Loucy (cell line): ENCODE measurements around the gene AP5B1.

Source experiments
- H2AFZ ChIP-seq: fragments of 200-600 bp; sonication (generic); 2 replicates; pipeline ENCODE4 v1.6.0; 2016; ENCODE audit warnings: antibody characterized with exemption, mild to moderate bottlenecking, low read length, moderate library complexity
- H3F3A ChIP-seq: fragments of 200-600 bp; 2 replicates; pipeline ENCODE4 v1.6.0; 2016; ENCODE audit warnings: antibody characterized with exemption, low read depth, mild to moderate bottlenecking
- H3K27me3 ChIP-seq: fragments of 200-600 bp; sonication (generic); 2 replicates; pipeline ENCODE4 v1.6.1; 2014; ENCODE audit warnings: low read length, mild to moderate bottlenecking; ENCODE audit not compliant: insufficient read depth, poor library complexity, severe bottlenecking
- H3K36me3 ChIP-seq: fragments of 200-600 bp; sonication (generic); 2 replicates; pipeline ENCODE4 v1.6.1; 2016; ENCODE audit warnings: low read length; ENCODE audit not compliant: insufficient read depth
- H3K4me1 ChIP-seq: fragments of 200-600 bp; sonication (generic); 2 replicates; pipeline ENCODE4 v1.5.1; 2014; ENCODE audit warnings: low read length, mild to moderate bottlenecking; ENCODE audit not compliant: insufficient read depth, poor library complexity, severe bottlenecking
- H3K4me2 ChIP-seq: fragments of 200-600 bp; sonication (generic); 2 replicates; pipeline ENCODE4 v1.6.0; 2014; ENCODE audit warnings: antibody characterized with exemption, low read length, low read depth, mild to moderate bottlenecking; ENCODE audit not compliant: poor library complexity, severe bottlenecking
- H3K4me3 ChIP-seq: fragments of 200-600 bp; sonication (generic); 2 replicates; pipeline ENCODE4 v1.5.1; 2014; ENCODE audit warnings: low read length, mild to moderate bottlenecking, mixed read lengths; ENCODE audit not compliant: poor library complexity, severe bottlenecking
- H3K79me2 ChIP-seq: fragments of 200-600 bp; sonication (generic); 2 replicates; pipeline ENCODE4 v1.6.1; 2014; ENCODE audit warnings: low read length; ENCODE audit not compliant: insufficient read depth
- H3K9ac ChIP-seq: fragments of 200-600 bp; sonication (generic); 2 replicates; pipeline ENCODE4 v1.6.0; 2014; ENCODE audit warnings: mild to moderate bottlenecking, low read depth, low read length, moderate library complexity; ENCODE audit not compliant: poor library complexity, severe bottlenecking
- H3K9me2 ChIP-seq: fragments of 200-600 bp; sonication (generic); replicated peaks from 2 replicates; pipeline ENCODE4 v1.6.1; 2016; ENCODE audit warnings: low read depth, low read length, mixed read lengths
- H3K9me3 ChIP-seq: fragments of 200-600 bp; sonication (generic); 2 replicates; pipeline ENCODE4 v1.6.1; 2014; ENCODE audit warnings: mild to moderate bottlenecking, antibody characterized with exemption, low read length, low read depth; ENCODE audit not compliant: insufficient read depth
- H4K20me1 ChIP-seq: fragments of 200-600 bp; sonication (generic); 2 replicates; pipeline ENCODE4 v1.6.0; 2014; ENCODE audit warnings: antibody characterized with exemption, low read length, mild to moderate bottlenecking; ENCODE audit not compliant: insufficient read depth, poor library complexity, severe bottlenecking
- EZH2phosphoT487 ChIP-seq: fragments of 200-600 bp; IDR thresholded peaks from 2 replicates; pipeline ENCODE4 v1.6.1; 2018; ENCODE audit warnings: antibody characterized with exemption, mild to moderate bottlenecking, moderate library complexity, borderline replicate concordance
- TF ChIP-seq, protein P1 (sequence below): fragments of 200-600 bp; sonication (generic); conservative IDR thresholded peaks from 2 replicates; pipeline ENCODE4 v1.5.1; 2014; ENCODE audit warnings: mild to moderate bottlenecking, antibody characterized with exemption, low read length

Gene AP5B1

DNA sequence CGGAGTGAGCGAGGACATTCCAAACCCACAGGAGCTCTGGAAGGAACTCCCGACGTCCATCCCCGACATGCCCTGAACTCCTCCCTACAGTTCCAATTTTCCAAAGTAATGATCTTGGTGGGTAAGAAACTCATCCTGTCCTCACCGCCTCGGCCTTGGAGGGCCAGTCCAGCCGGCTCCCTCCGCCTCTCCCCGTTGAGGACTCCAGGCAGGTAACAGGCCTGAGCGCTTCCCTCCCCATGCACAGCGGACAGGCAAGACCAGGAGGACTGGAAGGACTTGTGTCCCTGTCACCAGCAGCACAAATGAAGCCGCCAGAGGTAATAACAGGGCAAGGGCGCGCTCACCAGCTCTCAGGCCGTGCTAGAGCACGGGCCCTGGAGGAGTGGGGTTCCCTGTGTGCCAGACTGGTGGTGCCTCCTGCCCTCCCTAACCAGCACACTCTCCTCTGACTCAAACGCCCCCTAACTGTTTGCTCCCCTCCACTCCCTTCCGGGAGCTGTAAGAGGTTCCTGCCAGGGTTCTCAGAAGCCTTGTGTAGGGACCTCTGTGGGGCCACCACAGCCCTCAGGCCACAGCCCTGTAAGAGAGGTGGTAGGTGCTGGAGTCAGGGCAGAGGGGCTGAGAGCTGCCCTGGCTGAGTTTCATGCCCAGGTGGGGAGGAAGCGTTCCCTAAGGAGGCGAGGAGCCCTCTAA lies 23.2 kb upstream of the AP5B1 start:
- Histone ChIP-seq H3K9ac (no peak overlapping the region), H3K4me2 (no peak overlapping the region), H3K79me2 (no peaks in the 10 kb centered on the region), H3K4me1 (no peaks in the 10 kb centered on the region), H3K9me3 (no peaks in the 10 kb centered on the region), H4K20me1 (no peaks in the 10 kb centered on the region), H3F3A (no peaks in the 10 kb centered on the region), H3K27me3 (no peaks in the 10 kb centered on the region), H2AFZ (no peak overlapping the region), H3K9me2 (no peaks in the 10 kb centered on the region), H3K36me3 (no peaks in the 10 kb centered on the region), H3K4me3 (no peak overlapping the region)
- no peak for TF ChIP-seq EZH2phosphoT487
- TF ChIP-seq, protein P1, sequence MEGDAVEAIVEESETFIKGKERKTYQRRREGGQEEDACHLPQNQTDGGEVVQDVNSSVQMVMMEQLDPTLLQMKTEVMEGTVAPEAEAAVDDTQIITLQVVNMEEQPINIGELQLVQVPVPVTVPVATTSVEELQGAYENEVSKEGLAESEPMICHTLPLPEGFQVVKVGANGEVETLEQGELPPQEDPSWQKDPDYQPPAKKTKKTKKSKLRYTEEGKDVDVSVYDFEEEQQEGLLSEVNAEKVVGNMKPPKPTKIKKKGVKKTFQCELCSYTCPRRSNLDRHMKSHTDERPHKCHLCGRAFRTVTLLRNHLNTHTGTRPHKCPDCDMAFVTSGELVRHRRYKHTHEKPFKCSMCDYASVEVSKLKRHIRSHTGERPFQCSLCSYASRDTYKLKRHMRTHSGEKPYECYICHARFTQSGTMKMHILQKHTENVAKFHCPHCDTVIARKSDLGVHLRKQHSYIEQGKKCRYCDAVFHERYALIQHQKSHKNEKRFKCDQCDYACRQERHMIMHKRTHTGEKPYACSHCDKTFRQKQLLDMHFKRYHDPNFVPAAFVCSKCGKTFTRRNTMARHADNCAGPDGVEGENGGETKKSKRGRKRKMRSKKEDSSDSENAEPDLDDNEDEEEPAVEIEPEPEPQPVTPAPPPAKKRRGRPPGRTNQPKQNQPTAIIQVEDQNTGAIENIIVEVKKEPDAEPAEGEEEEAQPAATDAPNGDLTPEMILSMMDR = no peak

DNA sequence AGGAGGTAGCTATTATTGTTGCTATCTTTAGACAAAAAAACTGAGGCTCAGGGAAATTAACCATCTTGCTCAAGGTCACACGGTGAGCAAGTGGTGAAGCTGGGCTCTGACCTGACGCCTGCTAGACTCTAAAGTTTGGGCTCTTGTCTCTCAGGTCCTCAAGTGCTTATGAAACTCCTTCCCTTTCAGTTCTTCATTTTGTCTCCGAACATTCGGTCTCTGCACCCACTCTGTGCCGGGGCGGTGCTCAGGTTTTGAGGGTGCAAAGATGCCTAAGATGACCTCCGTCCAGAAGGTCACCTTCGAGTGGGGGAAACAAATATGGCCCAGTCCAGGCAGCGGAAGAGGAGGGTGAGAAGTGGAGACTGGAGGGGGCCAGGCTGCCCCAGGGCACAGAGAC lies 22.1 kb upstream of the AP5B1 start:
- Histone ChIP-seq H3K9me3 (no peaks in the 10 kb centered on the region), H3K27me3 (no peaks in the 10 kb centered on the region), H3K9me2 (no peaks in the 10 kb centered on the region), H4K20me1 (no peaks in the 10 kb centered on the region), H3K9ac (no peak overlapping the region), H2AFZ (no peak overlapping the region; the same call in 1 of the 2 replicates), H3K4me3 (no peak overlapping the region), H3K4me2 (no peak overlapping the region), H3K4me1 (no peaks in the 10 kb centered on the region), H3K79me2 (no peaks in the 10 kb centered on the region), H3F3A (no peaks in the 10 kb centered on the region), H3K36me3 (no peaks in the 10 kb centered on the region)
- no peak for TF ChIP-seq EZH2phosphoT487
- TF ChIP-seq, protein P1 = no peak

- Histone ChIP-seq H3K4me1 (no peaks in the 10 kb centered on the region), H3F3A (no peaks in the 10 kb centered on the region), H2AFZ (no peak overlapping the region), H3K4me2 (no peak overlapping the region), H3K36me3 (no peaks in the 10 kb centered on the region), H3K9me2 (no peaks in the 10 kb centered on the region), H3K9me3 (no peaks in the 10 kb centered on the region), H4K20me1 (no peaks in the 10 kb centered on the region), H3K79me2 (no peaks in the 10 kb centered on the region), H3K9ac (no peak overlapping the region), H3K4me3 (no peak overlapping the region), H3K27me3 (no peaks in the 10 kb centered on the region)
- TF ChIP-seq, protein P1 = no peak
- no peak for TF ChIP-seq EZH2phosphoT487
Measured at GRCh38 chr11:65801153-65801987, 20.6 kb upstream of the AP5B1 start.
